ENCODE data around the gene GRIP1.

DNA sequence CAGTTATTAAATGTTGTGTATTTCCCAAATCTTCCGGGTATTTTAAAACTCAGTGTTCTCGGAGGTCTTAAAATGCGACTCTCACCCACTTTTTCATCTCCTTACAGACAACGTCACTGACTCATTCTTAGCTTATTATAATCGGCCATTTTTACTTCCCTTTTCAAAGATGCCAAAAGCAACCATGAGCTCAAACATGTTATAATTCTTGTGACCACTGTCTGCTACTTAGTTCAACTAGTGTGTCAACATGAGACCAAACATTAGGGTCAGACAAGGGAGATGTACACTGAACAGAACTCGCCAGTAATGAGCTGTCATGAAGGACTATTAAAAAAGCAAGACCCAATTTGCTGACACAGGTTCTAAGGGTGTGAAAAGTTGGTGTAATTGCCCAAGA is 4.2 kb upstream of the GRIP1 start:
- TF ChIP-seq, protein P1, sequence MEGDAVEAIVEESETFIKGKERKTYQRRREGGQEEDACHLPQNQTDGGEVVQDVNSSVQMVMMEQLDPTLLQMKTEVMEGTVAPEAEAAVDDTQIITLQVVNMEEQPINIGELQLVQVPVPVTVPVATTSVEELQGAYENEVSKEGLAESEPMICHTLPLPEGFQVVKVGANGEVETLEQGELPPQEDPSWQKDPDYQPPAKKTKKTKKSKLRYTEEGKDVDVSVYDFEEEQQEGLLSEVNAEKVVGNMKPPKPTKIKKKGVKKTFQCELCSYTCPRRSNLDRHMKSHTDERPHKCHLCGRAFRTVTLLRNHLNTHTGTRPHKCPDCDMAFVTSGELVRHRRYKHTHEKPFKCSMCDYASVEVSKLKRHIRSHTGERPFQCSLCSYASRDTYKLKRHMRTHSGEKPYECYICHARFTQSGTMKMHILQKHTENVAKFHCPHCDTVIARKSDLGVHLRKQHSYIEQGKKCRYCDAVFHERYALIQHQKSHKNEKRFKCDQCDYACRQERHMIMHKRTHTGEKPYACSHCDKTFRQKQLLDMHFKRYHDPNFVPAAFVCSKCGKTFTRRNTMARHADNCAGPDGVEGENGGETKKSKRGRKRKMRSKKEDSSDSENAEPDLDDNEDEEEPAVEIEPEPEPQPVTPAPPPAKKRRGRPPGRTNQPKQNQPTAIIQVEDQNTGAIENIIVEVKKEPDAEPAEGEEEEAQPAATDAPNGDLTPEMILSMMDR (conservative IDR thresholded peaks at IDR 0.05 in 1 of 2, IDR thresholded peaks at IDR 0.05 in 1 of 2; ENCODE audit: low read depth in 1 of 2, low read length in 2 of 2) = no peak
- TF ChIP-seq EZH2 (IDR thresholded peaks at IDR 0.05; ENCODE audit: low read length, missing control alignments) = no peak
